Vagina (tissue), 2 donors: ENCODE data around the gene TLDC2. TPM values are rescaled to one million over a fixed set of nuclear protein-coding genes. Genes with fewer than 3 reads are reported as not detected.

ENCODE experiments used
- DNase-seq, 2 donors: peaks; one replicate each; pipeline ENCODE4 v3.0.0-alpha.2; 2017; ENCODE audit errors: extremely low spot score in 2 of 2
- H3K27ac ChIP-seq: fragments of 200-600 bp; sonication (generic); one replicate; pipeline ENCODE4 v1.5.1; 2019
- H3K27me3 ChIP-seq: fragments of 200-600 bp; sonication (generic); one replicate; pipeline ENCODE4 v1.5.1; 2019
- H3K36me3 ChIP-seq, 2 donors: fragments of 200-600 bp; sonication (generic); one replicate each; pipeline ENCODE4 v1.5.1; 2017 to 2019
- H3K4me1 ChIP-seq: fragments of 200-600 bp; sonication (generic); one replicate; pipeline ENCODE4 v1.5.1; 2019
- H3K4me3 ChIP-seq, 2 donors: fragments of 200-600 bp; sonication (generic); 1 replicate in 1 of 2; 2 replicates in 1 of 2; pipeline ENCODE4 v1.5.1; 2016 to 2019
- H3K9me3 ChIP-seq: fragments of 200-600 bp; sonication (generic); one replicate; pipeline ENCODE4 v1.5.1; 2019
- CTCF ChIP-seq, 3 experiments: fragments of 450-650 bp in 2 of 3; fragments of 200-600 bp in 1 of 3; sonication (generic) in 1 of 3; IDR thresholded peaks; one replicate each; pipeline ENCODE4 v1.5.1; 2017 to 2019; ENCODE audit warnings: antibody characterized with exemption in 3 of 3, mild to moderate bottlenecking in 2 of 3, moderate library complexity in 2 of 3
- POLR2A ChIP-seq, 2 donors: fragments of 450-650 bp; IDR thresholded peaks; one replicate each; pipeline ENCODE4 v1.6.1; 2017; ENCODE audit warnings: antibody characterized with exemption in 2 of 2, mild to moderate bottlenecking in 2 of 2, moderate library complexity in 2 of 2
- POLR2AphosphoS5 ChIP-seq, 2 donors: sonication (generic); formaldehyde crosslinking; IDR thresholded peaks; one replicate each; pipeline ENCODE4 v1.9.0; 2017; ENCODE audit warnings: antibody characterized with exemption in 2 of 2, mild to moderate bottlenecking in 2 of 2, low read depth in 1 of 2; ENCODE audit not compliant: insufficient read depth in 1 of 2
- intact Hi-C: fragments of 100-400 bp; cut with DNase I; formaldehyde crosslinking; loops from one replicate; pipeline ENCODE4 v1.15.1; 2023
- total RNA-seq: library from RNA; depleted of rRNA; stranded (reverse); fragments of >200 nt; gene quantifications from one replicate; pipeline ENCODE4 v1.2.3, GENCODE V29; 2016

The TLDC2 gene
- total RNA-seq, result 3.9 TPM

- Histone ChIP-seq H3K36me3 (no peaks in the 10 kb centered on the region), H3K27ac (no peak within 1 kb of the TSS), H3K27me3 (no peaks in the 10 kb centered on the region), H3K4me3 (no peak within 1 kb of the TSS), H3K4me1 (no peaks in the 10 kb centered on the region), H3K9me3 (no peaks in the 10 kb centered on the region)
- no peak for DNase-seq
- TF ChIP-seq POLR2A (IDR thresholded peaks at IDR 0.05) (no peak), POLR2AphosphoS5 (IDR thresholded peaks at IDR 0.05; ENCODE audit: insufficient read depth in 1 of 2, low read depth in 1 of 2) (no peak), CTCF (IDR thresholded peaks at IDR 0.05) (no peak)
- intact Hi-C loops, result no loop called here
These were observed at the start of gene TLDC2 for GRCh38 chr20:36875702-36876472. TLDC2 (plus strand) TSS chr20:36876138; CDS start chr20:36876175, 37 bp downstream.

GRCh38 chr20:36826554-36827244 is 49.2 kb upstream of the TLDC2 start:
- no peaks in the 10 kb centered on the region for H3K27me3 ChIP-seq
- H3K27ac ChIP-seq, result no peak overlapping the region
- no peaks in the 10 kb centered on the region for H3K9me3 ChIP-seq
- no peak for TF ChIP-seq CTCF (IDR thresholded peaks at IDR 0.05)
- no peak for TF ChIP-seq POLR2A (IDR thresholded peaks at IDR 0.05)
- no peak for TF ChIP-seq POLR2AphosphoS5 (IDR thresholded peaks at IDR 0.05; ENCODE audit: insufficient read depth in 1 of 2, low read depth in 1 of 2)
- H3K36me3 ChIP-seq, result peaks cover 0 to 20% of the 10 kb centered on the region in 2 donors
- intact Hi-C loops, result no loop called here
- H3K4me3 ChIP-seq, result no peak overlapping the region
- DNase-seq, result no peak
- H3K4me1 ChIP-seq, result peaks cover 28% of the 10 kb centered on the region

GRCh38 chr20:36827541-36828279 is 48.2 kb upstream of the TLDC2 start:
- intact Hi-C loops, result no loop called here
- Histone ChIP-seq H3K9me3 (no peaks in the 10 kb centered on the region), H3K27me3 (no peaks in the 10 kb centered on the region), H3K27ac (no peak overlapping the region), H3K36me3 (peaks cover 0 to 20% of the 10 kb centered on the region in 2 donors), H3K4me1 (peaks cover 29% of the 10 kb centered on the region), H3K4me3 (no peak overlapping the region)
- TF ChIP-seq CTCF (IDR thresholded peaks at IDR 0.05) (no peak), POLR2AphosphoS5 (IDR thresholded peaks at IDR 0.05; ENCODE audit: insufficient read depth in 1 of 2, low read depth in 1 of 2) (no peak), POLR2A (IDR thresholded peaks at IDR 0.05) (no peak)
- no peak for DNase-seq

- H3K4me1 ChIP-seq, result peaks cover 57% of the 10 kb centered on the region
These were observed 44.9 kb upstream of the TLDC2 start for GRCh38 chr20:36830791-36831691.

More at GRCh38 chr20:36830791-36831691, 44.9 kb upstream of the TLDC2 start:
- no peak for DNase-seq
- Histone ChIP-seq H3K4me3 (no peak overlapping the region), H3K9me3 (no peaks in the 10 kb centered on the region), H3K27me3 (no peaks in the 10 kb centered on the region), H3K36me3 (peaks cover 0 to 20% of the 10 kb centered on the region in 2 donors), H3K27ac (peak overlapping the region; percentile 91)
- TF ChIP-seq POLR2A (IDR thresholded peaks at IDR 0.05), result no peak
- peak; percentile 48 to 75 for TF ChIP-seq POLR2AphosphoS5 (IDR thresholded peaks at IDR 0.05; ENCODE audit: insufficient read depth in 1 of 2, low read depth in 1 of 2)
- TF ChIP-seq CTCF (IDR thresholded peaks at IDR 0.05), result peak in 2 of 3 experiments; percentile 6 to 42
- intact Hi-C loops, result loop anchor here (5.0 kb wide), 1 partner anchor 59 kb away; the partner anchor contains the start of gene DSN1
